DOHH2 (cell line): Measurements from ENCODE around the gene TRMT11.

ENCODE experiments used
- H3F3A ChIP-seq: fragments of 200-600 bp; sonication (generic), shearing (Covaris generic); 2 replicates; pipeline ENCODE4 v1.6.0; 2016; ENCODE audit warnings: antibody characterized with exemption, mild to moderate bottlenecking; ENCODE audit not compliant: control insufficient read depth, insufficient read depth
- H3K27ac ChIP-seq: fragments of 200-600 bp; sonication (generic); 2 replicates; pipeline ENCODE4 v1.5.1; 2014; ENCODE audit warnings: low read depth, mild to moderate bottlenecking, low read length, moderate library complexity
- H3K27me3 ChIP-seq: fragments of 200-600 bp; sonication (generic); 2 replicates; pipeline ENCODE4 v1.6.1; 2014; ENCODE audit warnings: mild to moderate bottlenecking, low read length, mixed read lengths; ENCODE audit not compliant: control insufficient read depth
- H3K36me3 ChIP-seq: fragments of 200-600 bp; sonication (generic); 2 replicates; pipeline ENCODE4 v1.6.1; 2014; ENCODE audit warnings: mild to moderate bottlenecking, low read length, moderate library complexity, mixed read lengths; ENCODE audit not compliant: control insufficient read depth
- H3K4me1 ChIP-seq: fragments of 200-600 bp; sonication (generic); 2 replicates; pipeline ENCODE4 v1.6.1; 2014; ENCODE audit warnings: mild to moderate bottlenecking, low read length, mixed read lengths; ENCODE audit not compliant: control insufficient read depth
- H3K4me2 ChIP-seq: fragments of 200-600 bp; sonication (generic); 2 replicates; pipeline ENCODE4 v1.6.0; 2014; ENCODE audit warnings: mild to moderate bottlenecking, low read length, moderate library complexity
- H3K4me3 ChIP-seq: fragments of 200-600 bp; sonication (generic); 2 replicates; pipeline ENCODE4 v1.5.1; 2014; ENCODE audit warnings: mild to moderate bottlenecking, low read length, mixed read lengths
- H3K79me2 ChIP-seq: fragments of 200-600 bp; sonication (generic); 2 replicates; pipeline ENCODE4 v1.6.1; 2014; ENCODE audit warnings: mild to moderate bottlenecking, low read length, mixed read lengths; ENCODE audit not compliant: control insufficient read depth
- H3K9me2 ChIP-seq: fragments of 200-600 bp; sonication (generic); replicated peaks from 2 replicates; pipeline ENCODE4 v1.6.1; 2014; ENCODE audit warnings: mild to moderate bottlenecking, low read length, mixed read lengths; ENCODE audit not compliant: control insufficient read depth
- H3K9me3 ChIP-seq: fragments of 200-600 bp; sonication (generic); 2 replicates; pipeline ENCODE4 v1.6.1; 2014; ENCODE audit warnings: antibody characterized with exemption, low read length, mixed read lengths; ENCODE audit not compliant: control insufficient read depth, insufficient read depth
- H4K20me1 ChIP-seq: fragments of 200-600 bp; sonication (generic); 2 replicates; pipeline ENCODE4 v1.6.0; 2014; ENCODE audit warnings: low read depth, mild to moderate bottlenecking, antibody characterized with exemption, low read length, moderate library complexity; ENCODE audit not compliant: control insufficient read depth, insufficient read depth
- EZH2phosphoT487 ChIP-seq: fragments of 200-600 bp; sonication (generic); IDR thresholded peaks from 2 replicates; pipeline ENCODE4 v1.6.1; 2017; ENCODE audit warnings: borderline replicate concordance, mild to moderate bottlenecking, antibody characterized with exemption, low read length, moderate library complexity, mixed read lengths
- TF ChIP-seq, protein P1 (sequence below): fragments of 200-600 bp; sonication (generic); IDR thresholded peaks from one replicate; pipeline ENCODE4 v1.5.1; 2014; ENCODE audit warnings: antibody characterized with exemption, mild to moderate bottlenecking, low read depth, low read length; ENCODE audit not compliant: poor library complexity, severe bottlenecking

The TRMT11 gene

DNA sequence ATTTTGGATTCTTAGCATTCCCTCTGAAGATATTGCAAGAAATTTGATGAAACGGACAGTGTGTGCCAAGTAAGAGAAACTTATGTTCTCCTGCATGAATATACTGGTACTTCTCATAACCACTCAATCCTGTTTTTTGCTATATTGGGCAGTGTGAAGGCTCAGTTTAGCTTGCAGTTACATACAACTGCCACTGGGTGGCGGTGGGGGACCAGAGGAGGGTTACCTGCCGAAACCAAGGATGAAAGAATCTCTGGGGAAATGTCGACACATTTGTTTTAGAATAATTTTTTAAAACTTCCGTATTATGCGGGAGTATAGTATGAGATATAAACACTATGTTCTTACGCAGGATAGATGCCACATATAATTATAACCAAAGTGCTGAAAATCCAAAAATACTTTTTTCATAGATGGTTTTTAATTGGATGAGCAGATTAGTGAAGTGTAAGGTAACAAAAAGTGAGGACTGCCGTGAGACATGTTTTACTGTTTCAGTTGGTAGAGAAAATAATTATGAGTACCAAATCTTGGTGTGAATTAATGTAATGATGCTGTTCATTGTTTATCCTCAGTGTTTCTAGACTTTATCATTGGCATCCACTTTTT, 9.7 kb downstream of the TRMT11 start:
- Histone ChIP-seq H3K79me2 (peaks cover 48% of the 10 kb centered on the region), H4K20me1 (no peaks in the 10 kb centered on the region), H3K4me2 (peak overlapping the region; percentile 41), H3K27ac (no peak overlapping the region), H3K9me2 (no peaks in the 10 kb centered on the region), H3K36me3 (peaks cover 58% of the 10 kb centered on the region), H3K4me3 (peak overlapping the region; percentile 23), H3K9me3 (no peaks in the 10 kb centered on the region), H3F3A (peaks cover 23% of the 10 kb centered on the region), H3K27me3 (no peaks in the 10 kb centered on the region), H3K4me1 (peaks cover 15% of the 10 kb centered on the region)
- TF ChIP-seq, protein P1, sequence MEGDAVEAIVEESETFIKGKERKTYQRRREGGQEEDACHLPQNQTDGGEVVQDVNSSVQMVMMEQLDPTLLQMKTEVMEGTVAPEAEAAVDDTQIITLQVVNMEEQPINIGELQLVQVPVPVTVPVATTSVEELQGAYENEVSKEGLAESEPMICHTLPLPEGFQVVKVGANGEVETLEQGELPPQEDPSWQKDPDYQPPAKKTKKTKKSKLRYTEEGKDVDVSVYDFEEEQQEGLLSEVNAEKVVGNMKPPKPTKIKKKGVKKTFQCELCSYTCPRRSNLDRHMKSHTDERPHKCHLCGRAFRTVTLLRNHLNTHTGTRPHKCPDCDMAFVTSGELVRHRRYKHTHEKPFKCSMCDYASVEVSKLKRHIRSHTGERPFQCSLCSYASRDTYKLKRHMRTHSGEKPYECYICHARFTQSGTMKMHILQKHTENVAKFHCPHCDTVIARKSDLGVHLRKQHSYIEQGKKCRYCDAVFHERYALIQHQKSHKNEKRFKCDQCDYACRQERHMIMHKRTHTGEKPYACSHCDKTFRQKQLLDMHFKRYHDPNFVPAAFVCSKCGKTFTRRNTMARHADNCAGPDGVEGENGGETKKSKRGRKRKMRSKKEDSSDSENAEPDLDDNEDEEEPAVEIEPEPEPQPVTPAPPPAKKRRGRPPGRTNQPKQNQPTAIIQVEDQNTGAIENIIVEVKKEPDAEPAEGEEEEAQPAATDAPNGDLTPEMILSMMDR = peak; percentile 99
- TF ChIP-seq EZH2phosphoT487 = no peak

DNA sequence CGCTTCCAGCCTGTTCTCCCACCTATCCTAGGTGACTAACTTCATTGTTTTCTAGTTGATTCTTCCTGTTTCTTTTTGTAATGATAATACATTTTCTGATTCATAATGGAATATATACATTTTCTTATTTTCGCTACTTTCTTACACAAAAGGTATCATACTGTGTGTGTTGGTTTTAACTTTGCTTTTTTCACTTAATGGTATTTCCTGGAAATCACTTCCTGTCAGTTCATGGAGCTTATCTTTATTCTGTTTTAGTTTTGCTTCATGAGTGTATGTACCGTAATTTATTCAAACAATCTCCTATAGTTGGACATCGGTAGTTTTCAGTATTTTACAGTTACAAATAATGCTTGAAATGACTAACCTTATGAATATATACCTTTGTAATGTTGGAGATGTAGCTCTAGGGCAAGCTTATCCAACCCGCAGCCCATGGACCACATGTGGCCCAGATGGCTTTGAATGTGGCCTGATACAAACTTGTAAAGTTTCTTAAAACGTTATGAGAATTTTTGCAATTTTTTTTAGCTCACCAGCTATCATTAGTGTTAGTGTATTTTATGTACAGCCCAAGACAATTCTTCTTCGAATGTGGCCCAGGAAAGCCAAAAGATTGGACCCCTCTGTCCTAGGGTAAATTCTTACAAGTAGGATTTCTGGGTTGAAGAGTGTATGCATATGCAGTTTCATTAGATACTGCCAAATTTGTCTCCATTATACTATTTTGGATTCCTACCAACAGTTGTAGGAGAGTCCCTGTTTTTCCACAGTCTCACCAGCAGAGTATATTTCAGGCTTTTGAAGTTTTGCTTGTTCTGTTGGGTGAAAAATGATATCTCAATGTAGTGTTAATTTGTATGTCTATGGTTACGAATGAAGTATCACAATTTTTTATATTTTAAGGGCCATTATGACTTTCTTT, 16.7 kb downstream of the TRMT11 start:
- no peak for TF ChIP-seq EZH2phosphoT487
- TF ChIP-seq, protein P1 = no peak
- H3K27me3 ChIP-seq = no peaks in the 10 kb centered on the region
- H3K9me2 ChIP-seq = no peaks in the 10 kb centered on the region
- peaks cover 89% of the 10 kb centered on the region for H3K36me3 ChIP-seq
- H3K4me1 ChIP-seq = peaks cover 6% of the 10 kb centered on the region
- no peak overlapping the region for H3K4me2 ChIP-seq
- H3K27ac ChIP-seq = no peak overlapping the region
- H4K20me1 ChIP-seq = no peaks in the 10 kb centered on the region
- peaks cover 18% of the 10 kb centered on the region for H3K79me2 ChIP-seq
- no peaks in the 10 kb centered on the region for H3K9me3 ChIP-seq
- no peak overlapping the region for H3K4me3 ChIP-seq
- H3F3A ChIP-seq = no peaks in the 10 kb centered on the region

DNA sequence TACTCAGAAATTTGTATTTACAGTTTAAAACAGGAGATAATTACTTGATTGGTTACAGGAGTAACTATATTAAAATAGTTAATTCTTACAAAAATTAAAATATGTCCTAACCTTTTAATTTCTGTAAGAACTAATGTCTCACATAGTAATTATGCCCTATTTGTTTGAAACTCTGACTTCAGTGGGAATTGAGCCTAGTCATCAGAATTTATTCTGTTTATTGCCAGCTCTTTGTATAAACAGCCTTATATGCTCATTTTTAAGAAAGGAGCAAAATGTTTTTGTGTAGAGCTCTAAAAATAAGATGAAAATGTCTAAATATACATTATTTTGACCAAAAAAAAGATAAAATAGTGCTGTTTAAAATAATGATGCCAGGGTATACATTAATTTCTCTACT, 21.5 kb downstream of the TRMT11 start:
- Histone ChIP-seq H3K4me2 (no peak overlapping the region), H3K9me2 (no peaks in the 10 kb centered on the region), H3K79me2 (peaks cover 13% of the 10 kb centered on the region), H3K36me3 (peaks cover 85% of the 10 kb centered on the region), H3K9me3 (no peaks in the 10 kb centered on the region), H4K20me1 (no peaks in the 10 kb centered on the region), H3K4me3 (no peak overlapping the region), H3F3A (peaks cover 4% of the 10 kb centered on the region; the same call in 1 of the 2 replicates), H3K4me1 (peaks cover 6% of the 10 kb centered on the region), H3K27me3 (no peaks in the 10 kb centered on the region), H3K27ac (no peak overlapping the region)
- TF ChIP-seq, protein P1 = no peak
- no peak for TF ChIP-seq EZH2phosphoT487
